ENCODE results near the gene AIFM2.
"Not testable (repeated sequence)": the region's sequence is repeated elsewhere in the genome, so short reads cannot be mapped to it uniquely, and the experiment has no call there.

The AIFM2 gene

GRCh38 chr10:70084189-70084588, 48.4 kb downstream of the AIFM2 start:
- H3K4me3 Mint-ChIP-seq, result no peak overlapping the region
- H3K27ac Mint-ChIP-seq, result peak overlapping the region; percentile 29
- no peak for TF ChIP-seq CTCF (IDR thresholded peaks at IDR 0.05)
- no peak for DNase-seq
- peaks cover 5% of the 10 kb centered on the region for H3K27me3 Mint-ChIP-seq (ENCODE audit: low read depth, poor library complexity)
- peaks cover 6% of the 10 kb centered on the region for H3K4me1 Mint-ChIP-seq
- H3K9me3 Mint-ChIP-seq, result no peaks in the 10 kb centered on the region
- H3K36me3 Mint-ChIP-seq (ENCODE audit: low read depth), result peaks cover 60% of the 10 kb centered on the region

GRCh38 chr10:70080789-70081188, 51.8 kb downstream of the AIFM2 start:
- Mint-ChIP-seq H3K36me3 (ENCODE audit: low read depth) (peaks cover 67% of the 10 kb centered on the region), H3K4me1 (peaks cover 25% of the 10 kb centered on the region)
- H3K9me3 Mint-ChIP-seq; H3K27ac Mint-ChIP-seq; H3K27me3 Mint-ChIP-seq (ENCODE audit: low read depth, poor library complexity); DNase-seq; H3K4me3 Mint-ChIP-seq: not testable (repeated sequence)

- H3K27ac Mint-ChIP-seq, result peak overlapping the region; percentile 77
- H3K4me1 Mint-ChIP-seq, result peaks cover 38% of the 10 kb centered on the region
- H3K4me3 Mint-ChIP-seq, result no peak overlapping the region
- peaks cover 80% of the 10 kb centered on the region for H3K36me3 Mint-ChIP-seq (ENCODE audit: low read depth)
- peaks cover 5% of the 10 kb centered on the region for H3K27me3 Mint-ChIP-seq (ENCODE audit: low read depth, poor library complexity)
- no peak for TF ChIP-seq CTCF (IDR thresholded peaks at IDR 0.05)
- H3K9me3 Mint-ChIP-seq, result no peaks in the 10 kb centered on the region
- no peak for DNase-seq
Measured at GRCh38 chr10:70078937-70079336, 53.7 kb downstream of the AIFM2 start.

GRCh38 chr10:70078329-70078728, 54.3 kb downstream of the AIFM2 start:
- Mint-ChIP-seq H3K4me1 (peaks cover 39% of the 10 kb centered on the region), H3K27me3 (ENCODE audit: low read depth, poor library complexity) (peaks cover 5% of the 10 kb centered on the region), H3K36me3 (ENCODE audit: low read depth) (peaks cover 74% of the 10 kb centered on the region), H3K9me3 (no peaks in the 10 kb centered on the region), H3K27ac (peak overlapping the region; percentile 77), H3K4me3 (no peak overlapping the region)
- no peak for DNase-seq
- no peak for TF ChIP-seq CTCF (IDR thresholded peaks at IDR 0.05)

GRCh38 chr10:70074971-70075370, 57.7 kb downstream of the AIFM2 start:
- H3K9me3 Mint-ChIP-seq, result no peaks in the 10 kb centered on the region
- DNase-seq, result no peak
- peaks cover 53% of the 10 kb centered on the region for H3K36me3 Mint-ChIP-seq (ENCODE audit: low read depth)
- TF ChIP-seq CTCF (IDR thresholded peaks at IDR 0.05), result no peak
- H3K4me3 Mint-ChIP-seq, result no peak overlapping the region
- no peaks in the 10 kb centered on the region for H3K27me3 Mint-ChIP-seq (ENCODE audit: low read depth, poor library complexity)
- H3K27ac Mint-ChIP-seq, result no peak overlapping the region
- H3K4me1 Mint-ChIP-seq, result peaks cover 56% of the 10 kb centered on the region

- DNase-seq, result no peak
- TF ChIP-seq CTCF (IDR thresholded peaks at IDR 0.05), result no peak
- Mint-ChIP-seq H3K27me3 (ENCODE audit: low read depth, poor library complexity) (no peaks in the 10 kb centered on the region), H3K27ac (no peak overlapping the region), H3K4me1 (peaks cover 55% of the 10 kb centered on the region), H3K4me3 (no peak overlapping the region), H3K36me3 (ENCODE audit: low read depth) (peaks cover 47% of the 10 kb centered on the region), H3K9me3 (no peaks in the 10 kb centered on the region)
Measured at GRCh38 chr10:70074165-70074564, 58.5 kb downstream of the AIFM2 start.
